ENCODE results near the gene SMTN.

SMTN gene

DNA sequence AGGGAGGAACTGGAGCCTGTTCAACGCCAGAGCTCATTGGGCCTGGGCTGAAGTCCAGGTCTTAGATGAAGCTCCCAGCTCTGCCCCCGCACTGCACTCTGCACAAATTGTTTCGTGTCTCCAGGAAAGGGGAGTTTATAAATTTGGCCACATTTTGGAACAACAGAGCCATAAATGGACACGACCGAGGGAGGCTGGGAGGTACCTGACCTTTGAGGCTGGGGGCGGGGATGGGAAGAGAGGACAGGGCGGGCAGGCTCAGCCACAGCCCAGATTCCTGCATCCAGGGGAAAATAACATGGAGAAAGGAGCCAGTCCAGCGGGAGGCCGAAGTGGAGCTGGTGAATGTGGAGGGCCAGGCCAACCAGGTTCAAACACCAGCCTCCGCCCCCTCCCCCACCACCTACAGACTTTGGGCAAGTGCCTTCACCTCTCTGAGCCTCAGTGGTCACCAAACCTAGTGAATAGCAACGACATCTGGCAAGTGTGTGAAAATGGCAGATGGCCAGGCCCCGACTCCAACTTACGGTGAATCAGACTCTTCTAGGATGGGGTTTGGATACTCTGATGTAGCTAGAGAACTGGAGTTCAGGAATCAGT, 36.8 kb upstream of the SMTN start:
- in situ Hi-C loops (cut with MboI; ENCODE audit: low sequenced_read_pairs, unreplicated experiment): no loop called here
- TF ChIP-seq, protein P1, sequence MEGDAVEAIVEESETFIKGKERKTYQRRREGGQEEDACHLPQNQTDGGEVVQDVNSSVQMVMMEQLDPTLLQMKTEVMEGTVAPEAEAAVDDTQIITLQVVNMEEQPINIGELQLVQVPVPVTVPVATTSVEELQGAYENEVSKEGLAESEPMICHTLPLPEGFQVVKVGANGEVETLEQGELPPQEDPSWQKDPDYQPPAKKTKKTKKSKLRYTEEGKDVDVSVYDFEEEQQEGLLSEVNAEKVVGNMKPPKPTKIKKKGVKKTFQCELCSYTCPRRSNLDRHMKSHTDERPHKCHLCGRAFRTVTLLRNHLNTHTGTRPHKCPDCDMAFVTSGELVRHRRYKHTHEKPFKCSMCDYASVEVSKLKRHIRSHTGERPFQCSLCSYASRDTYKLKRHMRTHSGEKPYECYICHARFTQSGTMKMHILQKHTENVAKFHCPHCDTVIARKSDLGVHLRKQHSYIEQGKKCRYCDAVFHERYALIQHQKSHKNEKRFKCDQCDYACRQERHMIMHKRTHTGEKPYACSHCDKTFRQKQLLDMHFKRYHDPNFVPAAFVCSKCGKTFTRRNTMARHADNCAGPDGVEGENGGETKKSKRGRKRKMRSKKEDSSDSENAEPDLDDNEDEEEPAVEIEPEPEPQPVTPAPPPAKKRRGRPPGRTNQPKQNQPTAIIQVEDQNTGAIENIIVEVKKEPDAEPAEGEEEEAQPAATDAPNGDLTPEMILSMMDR (IDR thresholded peaks at IDR 0.05; ENCODE audit: borderline replicate concordance, control extremely low read depth, extremely low read depth, insufficient read depth, missing control alignments): no peak
- DNase-seq (ENCODE audit: low spot score): no peak

DNA sequence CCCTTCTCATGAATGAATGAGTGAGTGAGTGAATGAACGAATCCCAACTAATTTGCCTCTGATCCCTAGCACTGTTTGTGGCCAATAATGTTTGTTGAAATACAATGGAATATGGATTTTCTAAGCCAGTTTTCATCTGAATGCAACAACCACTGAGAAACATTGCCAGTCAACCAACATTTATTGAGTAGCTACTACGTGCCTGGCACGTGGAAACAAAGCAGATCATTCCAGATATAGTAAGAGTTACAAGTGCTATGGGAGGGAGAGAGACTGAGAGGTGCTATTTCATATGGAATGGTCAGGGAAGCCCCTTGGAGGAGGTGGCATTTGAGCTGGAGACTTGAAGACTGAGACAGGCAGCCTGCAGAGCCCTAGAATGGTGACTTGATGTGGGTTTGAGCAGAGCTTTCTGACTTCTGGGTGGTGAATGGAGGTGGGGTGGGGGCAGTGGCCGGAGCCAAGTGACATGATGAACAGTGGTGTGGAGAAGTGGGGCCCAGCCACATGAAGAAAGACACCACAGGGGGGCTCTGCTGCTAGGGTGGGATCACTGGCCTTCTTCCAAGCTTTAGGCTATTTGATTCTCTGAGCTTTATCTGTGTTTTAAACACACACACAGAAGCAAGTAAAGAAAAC, 35.1 kb upstream of the SMTN start:
- in situ Hi-C loops (cut with MboI; ENCODE audit: low sequenced_read_pairs, unreplicated experiment): no loop called here
- TF ChIP-seq, protein P1 (IDR thresholded peaks at IDR 0.05; ENCODE audit: borderline replicate concordance, control extremely low read depth, extremely low read depth, insufficient read depth, missing control alignments): no peak
- no peak for DNase-seq (ENCODE audit: low spot score)

DNA sequence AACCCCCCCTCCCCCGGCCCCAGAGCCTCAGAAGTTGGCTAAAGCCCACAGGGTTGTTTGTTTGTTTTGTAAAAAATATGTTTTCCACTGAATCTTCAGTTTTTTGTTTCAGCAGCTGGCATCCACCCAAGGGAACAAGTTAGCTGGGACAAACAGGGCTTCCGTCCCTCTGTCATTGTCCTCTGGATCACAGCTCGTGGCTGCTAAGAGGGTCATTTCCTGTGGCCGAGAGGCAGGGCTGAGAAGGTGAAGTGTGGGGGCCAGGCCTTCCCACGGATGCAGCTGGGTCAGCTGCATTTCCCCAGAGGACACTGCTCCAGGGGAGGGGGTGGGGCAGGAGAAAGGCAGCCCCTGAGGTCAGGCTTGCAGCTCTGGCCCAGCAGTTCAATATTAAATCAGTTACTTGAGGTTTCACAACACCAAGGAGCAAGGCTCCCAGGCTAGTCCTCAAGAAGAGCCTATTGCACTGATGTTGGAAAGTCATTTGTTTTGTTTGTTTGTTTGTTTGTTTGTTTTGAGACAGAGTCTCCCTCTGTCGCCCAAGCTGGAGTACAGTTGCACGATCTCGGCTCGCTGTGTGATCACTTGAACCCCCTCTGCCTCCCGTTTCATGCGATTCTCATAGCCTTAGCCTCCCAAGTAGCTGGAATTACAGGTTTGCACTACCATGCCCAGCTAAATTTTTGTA, 34.4 kb upstream of the SMTN start:
- TF ChIP-seq, protein P1 (IDR thresholded peaks at IDR 0.05; ENCODE audit: borderline replicate concordance, control extremely low read depth, extremely low read depth, insufficient read depth, missing control alignments): no peak
- no peak for DNase-seq (ENCODE audit: low spot score)
- in situ Hi-C loops (cut with MboI; ENCODE audit: low sequenced_read_pairs, unreplicated experiment): no loop called here

DNA sequence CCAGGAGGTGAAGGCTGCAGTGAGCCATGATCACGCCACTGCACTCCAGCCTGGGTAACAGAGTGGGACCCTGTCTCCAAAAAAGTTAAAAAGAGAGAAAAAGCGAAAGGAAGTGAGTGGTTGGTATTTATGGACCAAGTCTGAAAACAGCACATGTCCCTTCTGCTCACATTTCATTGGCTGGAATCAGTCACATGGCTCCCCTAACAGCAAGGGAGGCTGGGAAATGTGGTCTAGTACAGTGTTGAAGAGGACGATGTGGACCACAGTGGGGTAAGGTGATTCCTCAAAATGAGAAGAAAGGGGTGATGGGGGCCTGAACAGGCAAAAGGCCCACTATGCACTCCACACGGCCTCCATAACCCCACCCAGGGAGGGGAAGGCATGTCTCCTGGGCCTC, 32.5 kb upstream of the SMTN start:
- TF ChIP-seq, protein P1 (IDR thresholded peaks at IDR 0.05; ENCODE audit: borderline replicate concordance, control extremely low read depth, extremely low read depth, insufficient read depth, missing control alignments): no peak
- in situ Hi-C loops (cut with MboI; ENCODE audit: low sequenced_read_pairs, unreplicated experiment): no loop called here
- DNase-seq (ENCODE audit: low spot score): no peak

DNA sequence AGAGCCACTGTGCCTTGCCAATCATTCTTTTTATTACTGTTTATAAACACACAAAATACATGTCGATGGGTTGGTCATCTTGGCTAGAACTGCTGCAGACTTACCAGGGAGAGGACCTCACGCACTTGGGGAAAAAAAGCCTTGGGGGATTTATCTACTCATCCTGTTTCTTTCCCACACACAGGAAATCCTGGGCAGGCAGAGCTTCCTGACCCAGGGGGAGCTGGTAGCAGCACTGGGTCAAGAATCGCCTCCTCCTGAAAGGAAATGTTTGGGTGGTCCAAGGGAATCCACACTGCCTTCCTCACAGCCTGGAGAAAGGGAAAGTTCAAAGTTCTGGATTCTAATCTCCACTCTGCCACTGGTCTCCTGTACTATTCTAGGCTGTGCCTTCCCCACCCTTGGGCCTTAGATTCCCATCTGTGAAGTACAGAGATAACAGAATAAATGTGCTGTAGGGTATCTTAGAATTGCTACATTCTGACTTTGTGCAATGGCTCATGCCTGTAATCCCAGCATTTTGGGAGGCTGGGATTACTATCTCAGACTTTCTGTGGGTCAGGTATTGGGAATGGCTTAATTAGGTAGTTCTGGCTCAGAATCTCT, 31.2 kb upstream of the SMTN start:
- DNase-seq (ENCODE audit: low spot score): no peak
- TF ChIP-seq, protein P1 (IDR thresholded peaks at IDR 0.05; ENCODE audit: borderline replicate concordance, control extremely low read depth, extremely low read depth, insufficient read depth, missing control alignments): no peak
- in situ Hi-C loops (cut with MboI; ENCODE audit: low sequenced_read_pairs, unreplicated experiment): no loop called here

DNA sequence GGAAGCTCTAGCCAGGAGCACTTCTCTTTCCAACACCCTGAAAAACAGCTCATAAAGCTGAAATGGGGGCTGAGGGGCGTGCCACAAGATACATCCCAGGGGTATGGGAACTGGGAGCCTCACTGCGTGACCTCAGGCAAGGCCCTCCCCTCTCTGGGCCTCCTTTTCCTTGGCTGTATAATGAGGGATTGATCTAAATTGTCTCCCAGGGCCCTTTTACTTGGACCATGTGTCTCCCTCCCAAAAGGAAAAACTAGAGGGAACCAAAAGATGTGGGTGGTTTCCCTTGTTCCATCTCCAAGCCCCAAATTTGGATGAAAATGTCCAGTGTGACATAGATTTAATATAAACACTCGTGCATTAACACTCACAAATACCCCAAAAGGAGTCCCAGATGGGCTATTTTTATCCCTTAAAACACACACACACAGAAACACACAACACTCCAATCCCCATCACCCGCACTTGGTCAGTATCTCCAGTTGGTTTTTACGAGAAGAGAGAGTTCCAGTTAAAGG, 25.9 kb upstream of the SMTN start:
- no peak for DNase-seq (ENCODE audit: low spot score)
- TF ChIP-seq, protein P1 (IDR thresholded peaks at IDR 0.05; ENCODE audit: borderline replicate concordance, control extremely low read depth, extremely low read depth, insufficient read depth, missing control alignments): no peak
- in situ Hi-C loops (cut with MboI; ENCODE audit: low sequenced_read_pairs, unreplicated experiment): no loop called here

Measured in GM13976 (cell line).